GM19025 (cell line): Measurements from ENCODE around the gene NBPF11.
A peak's percentile ranks its signal among the peaks of the same experiment; 100 is the strongest.
"Not testable (repeated sequence)": the region's sequence is repeated elsewhere in the genome, so short reads cannot be mapped to it uniquely, and the experiment has no call there.

Source experiments
- ATAC-seq: cut with Tn5 transposase; IDR thresholded peaks from one replicate; pipeline ENCODE4 v1.9.1; 2021; ENCODE audit warnings: mild to moderate bottlenecking, low read depth, moderate library complexity; ENCODE audit not compliant: unreplicated experiment

Gene NBPF11

DNA sequence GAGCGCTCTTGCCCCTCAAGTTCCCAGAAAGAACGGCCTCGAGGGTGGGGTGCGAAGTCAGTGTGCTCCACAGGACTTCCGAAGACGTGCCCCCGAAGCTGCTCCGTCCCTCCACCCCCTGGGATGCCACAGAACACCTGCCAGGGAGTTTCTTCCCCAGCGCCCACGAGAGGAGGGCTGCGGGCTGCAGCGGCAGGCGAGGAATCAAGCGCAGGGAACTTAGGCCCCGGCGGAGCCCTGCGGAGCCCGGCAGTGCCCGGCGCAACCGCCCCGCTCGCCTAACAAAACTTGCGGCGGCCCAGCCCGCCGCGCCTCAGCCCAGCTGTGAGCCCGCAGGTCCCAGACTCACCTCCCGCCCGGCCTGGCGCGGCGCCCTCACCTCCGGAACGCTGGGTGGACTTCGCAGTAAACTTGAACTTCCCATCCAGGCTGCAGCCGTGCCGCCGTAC, 686 bp downstream of the NBPF11 start:
- ATAC-seq: peak; percentile 12

DNA sequence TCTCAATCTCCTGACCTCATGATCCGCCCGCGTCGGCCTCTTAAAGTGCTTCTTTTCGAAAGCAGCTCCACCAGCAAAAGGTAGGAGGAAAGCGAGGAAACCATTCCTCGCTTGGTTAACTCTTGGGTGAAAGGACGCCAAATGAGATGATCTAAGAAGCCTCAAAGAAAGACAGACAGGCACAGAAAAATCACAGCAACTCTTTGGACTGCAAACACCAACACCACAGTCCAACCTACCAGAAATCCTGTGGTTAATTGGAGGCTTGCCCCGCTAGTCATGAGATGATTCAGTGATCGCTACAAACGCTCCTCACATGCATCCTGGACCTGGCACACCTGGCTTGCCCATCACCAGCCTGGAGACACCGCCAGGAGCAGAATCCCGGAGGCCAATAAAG, 1.1 kb downstream of the NBPF11 start:
- ATAC-seq: not testable (repeated sequence)

DNA sequence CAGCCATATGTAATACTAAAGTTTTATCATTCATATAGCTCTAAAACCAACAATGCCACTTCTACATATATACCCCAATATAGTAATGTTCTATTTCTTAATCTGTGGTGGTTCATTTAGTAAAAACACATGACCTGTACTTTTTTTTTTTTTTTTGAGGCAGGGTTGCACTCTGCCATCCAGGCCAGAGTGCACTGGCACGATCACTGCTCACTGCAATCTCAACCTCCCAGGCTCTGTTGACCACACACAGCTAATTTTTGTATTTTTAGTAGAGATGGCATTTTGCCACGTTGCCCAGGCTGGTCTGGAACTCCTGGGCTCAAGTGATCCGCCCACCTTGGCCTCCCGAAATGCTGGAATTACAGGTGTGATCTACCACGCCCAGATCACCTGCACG, 2.1 kb downstream of the NBPF11 start:
- ATAC-seq: not testable (repeated sequence)

DNA sequence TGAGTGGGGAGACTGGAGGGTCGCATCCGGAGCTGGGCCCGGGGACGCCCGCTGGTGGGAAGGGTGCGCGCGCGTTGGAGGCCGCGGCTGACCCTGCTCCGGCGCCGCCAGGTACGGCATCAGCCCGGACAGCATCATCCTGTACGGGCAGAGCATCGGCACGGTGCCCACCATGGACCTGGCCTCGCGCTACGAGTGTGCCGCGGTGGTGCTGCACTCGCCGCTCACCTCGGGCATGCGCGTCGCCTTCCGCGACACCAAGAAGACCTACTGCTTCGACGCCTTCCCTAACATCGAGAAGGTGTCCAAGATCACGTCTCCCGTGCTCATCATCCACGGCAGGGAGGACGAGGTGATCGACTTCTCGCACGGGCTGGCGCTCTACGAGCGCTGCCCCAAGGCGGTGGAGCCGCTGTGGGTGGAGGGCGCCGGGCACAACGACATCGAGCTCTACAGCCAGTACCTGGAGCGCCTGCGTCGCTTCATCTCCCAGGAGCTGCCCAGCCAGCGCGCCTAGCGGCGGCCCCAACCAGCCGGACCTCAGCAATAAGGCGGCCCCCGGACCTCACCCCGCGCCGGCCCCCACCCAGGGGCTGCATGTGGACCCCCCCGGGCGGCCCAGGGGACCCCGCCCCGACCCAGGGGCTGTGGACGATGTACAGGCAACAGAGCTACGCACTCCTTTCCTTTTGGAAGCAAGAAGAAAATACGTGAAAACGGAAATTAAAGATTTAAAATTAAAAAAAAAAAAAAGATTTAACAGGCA, 2.8 kb downstream of the NBPF11 start:
- ATAC-seq: not testable (repeated sequence)

DNA sequence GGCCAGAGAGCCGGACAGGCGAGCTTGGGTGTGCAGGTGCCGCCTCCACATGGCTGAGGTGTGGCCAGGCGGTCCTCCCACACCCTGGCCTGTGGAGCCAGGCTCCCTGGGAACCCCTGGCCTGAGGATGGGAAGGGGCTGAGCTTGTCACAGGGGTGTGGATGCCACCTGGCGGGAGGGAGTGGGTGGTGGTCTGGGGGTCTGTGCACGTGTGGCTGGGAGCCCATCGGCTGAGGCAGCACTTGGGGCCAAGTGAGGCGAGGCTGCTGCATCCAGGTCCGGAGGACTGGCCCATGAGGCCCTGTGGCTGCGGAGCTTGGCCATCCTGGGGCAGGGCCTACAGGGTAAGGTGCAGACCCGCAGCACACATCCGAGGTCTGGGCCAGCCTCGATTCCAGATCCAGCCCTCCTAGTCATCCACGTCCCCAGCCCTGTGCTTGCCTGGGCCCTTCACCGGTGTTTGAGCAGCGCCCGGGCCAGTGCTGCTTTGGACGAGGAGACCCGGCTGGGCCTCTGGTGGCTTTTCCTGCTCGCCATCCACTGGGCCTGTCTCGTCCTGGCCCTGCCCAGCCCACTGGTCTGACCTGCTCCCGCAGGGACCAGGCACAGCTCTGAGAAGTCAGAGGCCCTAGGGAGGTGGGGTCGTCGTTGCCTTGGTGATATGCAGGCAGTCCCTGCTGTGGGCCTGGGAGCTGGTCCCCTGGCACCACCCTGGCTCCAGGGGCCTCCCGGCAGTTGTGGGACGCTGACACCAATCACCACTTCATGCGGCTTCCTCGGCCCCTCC, 4.8 kb downstream of the NBPF11 start:
- ATAC-seq: not testable (repeated sequence)

DNA sequence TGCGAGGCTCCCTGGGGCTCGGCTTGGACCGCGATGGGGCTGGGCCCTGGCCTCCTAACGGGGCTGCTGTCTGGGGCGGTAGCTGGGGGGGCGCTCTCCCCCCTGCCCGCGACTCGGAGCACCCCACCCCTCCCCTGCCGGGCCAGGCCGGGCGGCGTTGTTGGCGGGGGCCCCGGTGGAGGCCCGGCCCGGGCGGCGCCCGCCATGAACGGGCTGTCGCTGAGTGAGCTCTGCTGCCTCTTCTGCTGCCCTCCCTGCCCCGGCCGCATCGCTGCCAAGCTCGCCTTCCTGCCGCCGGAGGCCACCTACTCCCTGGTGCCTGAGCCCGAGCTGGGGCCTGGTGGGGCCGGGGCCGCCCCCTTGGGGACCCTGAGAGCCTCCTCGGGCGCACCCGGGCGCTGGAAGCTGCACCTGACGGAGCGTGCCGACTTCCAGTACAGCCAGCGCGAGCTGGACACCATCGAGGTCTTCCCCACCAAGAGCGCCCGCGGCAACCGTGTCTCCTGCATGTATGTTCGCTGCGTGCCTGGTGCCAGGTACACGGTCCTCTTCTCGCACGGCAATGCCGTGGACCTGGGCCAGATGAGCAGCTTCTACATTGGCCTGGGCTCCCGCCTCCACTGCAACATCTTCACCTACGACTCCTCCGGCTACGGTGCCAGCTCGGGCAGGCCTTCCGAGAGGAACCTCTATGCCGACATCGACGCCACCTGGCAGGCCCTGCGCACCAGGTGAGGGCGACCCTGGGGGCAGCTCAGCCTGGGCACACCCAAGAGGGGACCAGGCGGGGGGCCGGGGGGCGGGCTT, 5.7 kb downstream of the NBPF11 start:
- ATAC-seq: not testable (repeated sequence)

DNA sequence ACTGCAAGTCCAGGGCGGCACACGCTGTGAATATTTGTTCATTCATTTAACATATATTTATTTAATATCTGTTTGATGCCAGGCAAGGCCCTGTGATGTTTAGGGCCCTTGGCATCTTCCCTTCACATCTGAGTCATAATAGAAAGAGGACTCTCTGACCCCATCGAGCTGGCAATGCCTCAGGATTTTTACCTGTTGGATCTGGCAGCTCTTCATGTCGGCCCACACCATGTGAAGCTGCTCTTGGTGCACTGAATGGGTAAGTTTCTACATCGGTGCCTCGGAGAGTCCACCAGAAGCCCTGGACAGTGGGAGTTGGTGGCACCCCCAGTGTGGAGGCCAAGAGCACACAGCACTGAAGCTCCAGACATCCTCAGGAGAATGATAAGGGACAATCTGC, 8.9 kb downstream of the NBPF11 start:
- not testable (repeated sequence) for ATAC-seq

DNA sequence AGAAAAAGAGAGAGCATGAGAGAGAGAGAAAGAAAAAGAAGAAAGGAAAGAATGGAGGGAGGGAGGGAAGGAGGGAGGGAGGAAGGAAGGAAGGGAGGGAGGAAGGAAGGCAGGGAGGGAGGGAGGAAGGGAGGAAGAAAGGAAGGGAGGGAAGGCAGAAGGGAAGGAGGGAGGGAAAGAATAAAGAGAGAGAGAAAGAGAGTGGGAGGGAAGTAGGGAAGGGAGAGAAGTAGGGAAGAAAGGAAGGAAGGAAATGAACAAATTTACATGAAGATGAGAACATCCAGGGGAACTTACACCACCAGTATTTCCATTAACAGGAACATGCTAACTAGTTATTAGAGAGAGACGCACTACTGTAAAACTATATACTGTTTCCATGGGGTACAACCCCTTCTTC, 10.1 kb downstream of the NBPF11 start:
- not testable (repeated sequence) for ATAC-seq

DNA sequence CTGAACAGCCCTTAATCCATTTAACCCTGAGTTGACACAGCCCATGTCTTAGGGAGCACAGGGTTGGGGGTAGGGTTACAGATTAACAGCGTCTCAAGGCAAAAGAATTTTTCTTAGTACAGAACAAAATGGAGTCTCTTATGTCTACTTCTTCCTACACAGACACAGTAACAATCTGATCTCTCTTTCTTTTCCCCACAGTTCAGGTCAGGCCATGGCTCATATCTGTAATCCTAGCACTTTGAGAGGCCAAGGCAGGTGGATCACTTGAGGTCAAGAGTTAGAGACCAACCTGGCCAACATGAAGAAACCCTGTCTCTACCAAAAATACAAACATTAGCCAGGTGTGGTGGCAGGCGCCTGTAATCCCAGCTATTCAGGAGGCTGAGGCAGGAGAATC, 13.5 kb downstream of the NBPF11 start:
- not testable (repeated sequence) for ATAC-seq

DNA sequence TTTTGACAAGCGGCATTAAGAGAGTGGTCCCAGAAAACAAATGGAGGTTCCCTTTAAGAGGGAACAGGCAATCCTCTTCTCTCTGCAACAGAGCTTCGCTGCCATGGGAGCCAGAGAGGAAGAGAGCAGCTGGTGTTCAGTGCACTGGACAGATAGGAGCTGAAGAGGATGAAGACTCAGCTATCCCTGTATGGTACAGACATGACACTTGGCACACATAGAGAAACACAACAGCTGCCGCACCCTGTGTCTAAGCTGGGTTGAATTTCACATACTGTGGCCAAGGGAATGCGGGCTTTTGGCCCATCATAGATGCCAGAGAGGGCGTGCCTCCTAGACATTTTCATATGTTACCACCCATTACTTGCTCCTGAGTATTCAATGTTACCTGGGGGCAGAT, 29.7 kb downstream of the NBPF11 start:
- not testable (repeated sequence) for ATAC-seq

DNA sequence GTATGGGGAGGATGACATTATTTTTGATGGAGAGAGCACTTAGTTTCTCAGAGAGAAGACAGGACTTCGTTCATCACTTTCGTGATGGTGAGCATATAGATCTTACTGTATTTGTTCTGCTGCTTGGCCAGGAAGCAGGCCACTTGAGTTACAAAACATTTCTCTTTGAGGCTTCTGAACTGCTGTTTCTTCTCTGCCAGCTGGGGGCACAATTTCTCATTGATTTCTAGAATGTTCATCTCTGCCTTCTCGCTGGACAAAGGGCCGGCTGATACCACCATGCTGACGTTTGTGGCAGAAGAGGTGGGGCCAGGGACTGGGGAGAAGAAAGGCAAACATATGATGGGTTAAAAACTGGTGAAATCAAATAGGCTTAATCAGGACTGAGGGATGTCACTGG, 31.7 kb downstream of the NBPF11 start:
- ATAC-seq: not testable (repeated sequence)

DNA sequence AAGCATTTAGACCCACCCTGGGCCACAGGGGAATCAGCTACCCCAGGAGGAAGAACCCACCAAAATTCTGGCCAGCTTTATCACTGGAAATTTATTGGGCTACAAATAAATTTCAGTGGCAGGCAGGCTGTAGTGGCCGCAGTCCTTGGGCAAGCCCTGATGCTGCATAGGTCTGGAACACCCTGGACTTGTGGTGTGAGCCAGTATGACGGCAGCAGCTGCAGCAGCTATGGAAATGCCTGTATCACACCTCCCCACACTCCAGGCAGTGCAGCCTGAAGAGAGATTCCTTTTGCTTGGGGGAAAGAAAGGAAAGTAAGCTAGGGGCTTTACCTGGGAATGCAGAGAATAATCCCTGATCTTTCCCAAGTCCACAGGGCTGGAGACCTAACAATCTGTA, 56.3 kb downstream of the NBPF11 start:
- not testable (repeated sequence) for ATAC-seq

DNA sequence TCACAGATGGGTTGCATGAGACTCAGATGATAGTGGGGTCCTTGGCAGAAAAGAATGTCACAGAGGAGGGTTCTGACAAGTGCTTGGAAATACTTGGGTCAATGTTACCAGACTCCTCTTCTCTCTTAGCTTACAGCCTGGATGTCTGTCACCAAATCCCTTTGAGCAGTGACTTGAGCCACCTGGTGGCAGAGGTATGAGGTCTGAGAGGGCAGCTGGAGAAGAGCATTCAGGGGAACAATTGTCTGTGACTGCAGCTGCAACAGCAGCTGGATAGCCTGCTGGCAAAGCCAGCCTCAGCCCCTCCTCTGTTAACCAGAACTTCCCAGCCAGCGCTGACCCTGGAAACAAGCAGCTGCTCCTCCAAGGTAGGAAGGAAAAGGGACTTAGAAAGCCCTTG, 65.9 kb downstream of the NBPF11 start:
- not testable (repeated sequence) for ATAC-seq

DNA sequence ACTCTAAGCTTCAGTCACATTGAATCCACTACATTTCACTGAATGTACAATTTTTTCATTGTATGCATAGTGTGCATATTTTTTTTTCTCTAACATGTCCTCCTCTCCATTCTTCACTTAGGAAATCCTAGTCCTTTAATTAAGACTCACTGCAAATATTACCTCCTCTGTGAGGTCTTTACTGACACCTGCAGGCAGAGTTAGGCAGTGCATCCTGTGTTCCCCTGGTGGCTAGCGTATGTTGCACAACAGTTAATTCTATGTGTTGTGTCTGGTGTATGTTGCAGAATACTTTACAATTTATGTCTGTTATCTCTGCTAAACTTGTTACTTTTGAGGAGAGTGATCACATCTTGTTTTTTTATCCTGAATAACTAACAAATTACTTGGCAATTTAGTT, 70.9 kb downstream of the NBPF11 start:
- not testable (repeated sequence) for ATAC-seq

DNA sequence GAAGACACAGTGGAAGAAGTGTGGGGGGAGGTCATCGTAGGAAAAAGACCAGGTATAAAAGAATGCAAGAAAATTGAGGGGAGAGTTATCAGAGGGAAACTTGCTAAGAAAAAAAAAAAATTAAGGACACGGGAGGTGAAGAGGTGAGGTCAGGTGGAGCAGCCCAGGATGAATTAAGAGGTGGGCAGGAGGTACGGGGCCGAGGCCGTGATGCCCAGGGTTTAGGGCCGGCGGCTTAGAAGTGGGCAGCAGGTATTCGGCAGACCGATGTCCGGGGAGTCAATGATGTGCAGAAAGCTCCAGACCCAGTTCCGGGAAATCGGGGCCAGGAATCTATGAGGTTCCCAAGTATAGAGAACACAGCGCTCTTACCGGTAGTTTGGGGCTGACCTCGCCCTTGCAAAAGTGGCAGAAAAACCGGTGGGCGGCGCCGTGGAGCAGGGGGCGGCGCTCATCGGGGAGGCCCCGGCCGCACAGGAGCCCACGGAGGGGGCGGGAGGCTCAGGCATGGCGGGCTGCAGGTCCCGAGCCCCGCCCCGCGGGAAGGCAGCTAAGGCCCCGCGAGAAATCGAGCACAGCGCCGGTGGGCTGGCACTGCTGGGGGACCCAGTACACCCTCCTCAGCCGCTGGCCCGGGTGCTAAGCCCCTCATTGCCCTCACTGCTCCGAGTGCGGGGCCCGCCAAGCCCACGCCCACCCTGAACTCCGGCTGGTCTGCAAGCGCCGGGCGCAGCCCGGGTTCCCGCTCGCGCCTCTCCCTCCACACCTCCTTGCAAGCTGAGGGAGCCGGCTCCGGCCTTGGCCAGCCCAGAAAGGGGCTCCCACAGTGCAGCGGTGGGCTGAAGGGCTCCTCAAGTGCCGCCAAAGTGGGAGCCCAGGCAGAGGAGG, 73.2 kb downstream of the NBPF11 start:
- ATAC-seq: not testable (repeated sequence)

DNA sequence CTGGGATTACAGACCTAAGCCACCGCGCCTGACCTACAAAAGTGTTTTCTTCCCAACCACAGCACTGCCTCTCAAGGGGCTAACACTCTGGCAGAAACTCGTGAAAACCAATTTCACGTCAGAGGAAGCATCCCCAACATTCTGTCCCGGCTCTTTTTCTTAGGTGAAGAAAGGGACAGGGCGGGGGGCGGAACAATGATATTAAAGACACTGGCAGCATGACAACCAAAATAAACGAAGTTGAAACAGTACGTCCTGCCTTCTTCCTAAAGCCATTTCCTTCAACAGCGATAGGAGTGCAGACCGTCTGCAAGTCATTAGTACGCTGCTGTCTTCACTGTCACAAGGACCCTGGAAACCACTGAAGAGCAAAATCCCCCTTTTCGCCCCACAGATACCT, 74.0 kb downstream of the NBPF11 start:
- ATAC-seq: not testable (repeated sequence)

DNA sequence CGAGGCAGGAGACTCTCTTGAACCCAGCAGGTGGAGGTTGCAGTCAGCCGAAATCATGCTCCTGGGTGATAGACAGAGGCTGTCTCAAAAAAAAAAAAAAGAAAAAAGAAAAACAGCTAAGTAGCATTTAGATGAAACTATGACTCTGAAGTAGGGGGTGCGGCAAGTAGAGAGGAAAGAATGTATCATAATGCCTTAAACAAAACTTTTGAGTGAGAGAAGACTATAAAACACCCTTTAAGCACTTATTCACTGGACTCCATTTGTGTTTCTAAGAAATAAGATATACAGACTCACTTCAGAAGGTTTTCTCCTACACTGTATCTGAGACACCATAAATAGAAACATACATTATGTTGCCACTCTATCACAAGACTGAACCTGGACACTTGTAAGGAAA, 74.6 kb downstream of the NBPF11 start:
- ATAC-seq: not testable (repeated sequence)

DNA sequence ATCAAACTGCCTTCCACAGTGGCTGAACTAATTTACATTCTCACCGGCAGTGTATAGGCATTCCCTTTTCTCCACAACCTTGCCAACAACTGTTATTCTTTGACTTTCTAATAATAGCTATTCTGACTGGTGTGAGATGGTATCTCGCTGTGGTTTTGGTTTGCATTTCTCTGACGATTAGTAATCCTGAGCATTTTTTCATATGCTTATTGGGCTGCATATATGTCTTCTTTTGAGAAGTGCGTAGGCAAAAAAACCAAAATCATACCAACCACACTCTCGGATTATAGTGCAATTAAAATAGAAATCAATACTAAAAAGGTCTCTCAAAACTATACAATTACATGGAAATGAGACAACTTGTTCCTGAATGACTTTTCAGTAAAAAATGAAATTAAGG, 78.7 kb downstream of the NBPF11 start:
- not testable (repeated sequence) for ATAC-seq

DNA sequence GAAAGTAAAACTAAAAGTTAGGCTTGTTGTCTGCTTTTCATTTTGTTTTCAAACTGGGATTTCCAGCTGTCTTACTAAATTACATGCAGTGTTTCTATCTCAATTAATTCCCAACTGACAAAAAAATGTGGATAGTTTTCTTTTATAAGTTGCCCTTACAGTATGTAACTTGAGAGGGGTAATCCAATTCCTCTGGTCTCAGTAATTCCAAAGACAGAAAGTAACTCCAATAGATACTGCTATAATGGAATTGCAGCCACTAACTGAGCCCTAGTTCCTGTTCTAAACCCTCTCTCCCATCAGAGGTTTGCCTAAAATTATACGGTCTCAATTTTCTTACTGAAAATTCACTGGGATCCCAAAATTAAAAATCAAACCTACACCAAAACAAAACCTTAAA, 83.5 kb downstream of the NBPF11 start:
- not testable (repeated sequence) for ATAC-seq

DNA sequence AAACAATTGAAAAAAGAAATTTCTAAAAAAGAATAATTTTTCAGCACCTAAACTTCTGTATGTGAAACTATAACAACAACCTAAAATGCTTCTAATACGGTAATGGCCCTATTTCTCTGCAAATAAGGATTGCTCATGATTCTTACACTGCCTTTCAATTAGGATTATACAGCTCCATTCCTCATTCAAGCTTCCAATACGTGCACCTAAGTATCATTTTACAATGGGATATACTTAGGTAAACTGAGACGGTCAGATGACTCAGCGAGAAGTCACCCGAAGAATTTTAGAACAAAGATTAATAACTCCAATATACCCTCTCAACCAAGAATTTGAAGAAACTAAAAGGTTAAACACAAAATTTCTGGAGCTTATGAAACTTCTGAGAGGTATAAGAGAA, 83.9 kb downstream of the NBPF11 start:
- ATAC-seq: not testable (repeated sequence)
